PC-3 (cell line): Measurements from ENCODE around the gene HOXB7. TPM values are rescaled to one million over a fixed set of nuclear protein-coding genes. Genes with fewer than 3 reads are reported as not detected.

ENCODE experiments used
- ATAC-seq: fragments of 200-7000 bp; cut with Tn5 transposase; 2 replicates; pipeline ENCODE4 v1.9.1; 2020; ENCODE audit warnings: mild to moderate bottlenecking, moderate library complexity
- BruUV-seq: library from RNA; stranded (reverse); fragments of 400-500 nt; replicated peaks from 2 replicates; lab custom pipeline; 2021; lab: Mats Ljungman, UMichigan
- CTCF ChIA-PET: fragments of 300-600 bp; sonication (Branson Sonifier 250); formaldehyde crosslinking; loops from one replicate; lab custom pipeline; 2022; ENCODE audit warnings: antibody characterized with exemption; lab: Charles Lee
- POLR2A ChIA-PET: fragments of 300-600 bp; sonication (Branson Sonifier 250); formaldehyde crosslinking; loops from one replicate; lab custom pipeline; 2022; ENCODE audit warnings: antibody characterized with exemption; ENCODE audit not compliant: unreplicated experiment; lab: Charles Lee
- DNase-seq: peaks from one replicate; pipeline ENCODE4 v3.0.0-alpha.2; 2015
- H2AFZ ChIP-seq: fragments of 300-600 bp; sonication (generic); 2 replicates; pipeline ENCODE4 v1.6.0; 2016; ENCODE audit warnings: antibody characterized with exemption, low read length
- H3F3A ChIP-seq: fragments of 300-600 bp; sonication (generic); one replicate; pipeline ENCODE4 v1.6.0; 2017; ENCODE audit warnings: antibody characterized with exemption, low read length, control low read depth, mild to moderate bottlenecking; ENCODE audit not compliant: unreplicated experiment
- H3K27ac ChIP-seq: fragments of 300-600 bp; sonication (generic); 2 replicates; pipeline ENCODE4 v1.5.1; 2016; ENCODE audit warnings: mild to moderate bottlenecking, low read length
- H3K27me3 ChIP-seq: fragments of 300-600 bp; sonication (generic); 2 replicates; pipeline ENCODE4 v1.6.1; 2016; ENCODE audit warnings: low read length, mixed read lengths
- H3K36me3 ChIP-seq: fragments of 300-600 bp; sonication (generic); 2 replicates; pipeline ENCODE4 v1.6.1; 2016; ENCODE audit warnings: low read depth, mixed run types, low read length, mixed read lengths
- H3K4me1 ChIP-seq: fragments of 300-600 bp; sonication (generic); 2 replicates; pipeline ENCODE4 v1.5.1; 2016; ENCODE audit warnings: low read length; ENCODE audit not compliant: insufficient read depth
- H3K4me2 ChIP-seq: fragments of 300-600 bp; sonication (generic); 2 replicates; pipeline ENCODE4 v1.6.0; 2016; ENCODE audit warnings: low read length
- H3K4me3 ChIP-seq: fragments of 300-600 bp; sonication (generic); 2 replicates; pipeline ENCODE4 v1.5.1; 2016; ENCODE audit warnings: mild to moderate bottlenecking, low read length, mixed read lengths
- H3K79me2 ChIP-seq: fragments of 300-600 bp; sonication (generic); 2 replicates; pipeline ENCODE4 v1.6.1; 2017; ENCODE audit warnings: low read length, mixed read lengths
- H3K9ac ChIP-seq: fragments of 300-600 bp; sonication (generic); 2 replicates; pipeline ENCODE4 v1.6.0; 2016; ENCODE audit warnings: mild to moderate bottlenecking, low read length
- H3K9me2 ChIP-seq: fragments of 300-600 bp; sonication (generic); replicated peaks from 2 replicates; pipeline ENCODE4 v1.6.1; 2016; ENCODE audit warnings: mixed run types, low read length, mixed read lengths
- H3K9me3 ChIP-seq: fragments of 300-600 bp; sonication (generic); 2 replicates; pipeline ENCODE4 v1.6.1; 2016; ENCODE audit warnings: low read length, mixed read lengths
- H4K20me1 ChIP-seq: fragments of 300-600 bp; sonication (generic); 2 replicates; pipeline ENCODE4 v1.6.1; 2016; ENCODE audit warnings: low read length, mixed read lengths
- CTCF ChIP-seq: fragments of 300-600 bp; sonication (generic); conservative IDR thresholded peaks from 2 replicates; pipeline ENCODE4 v1.5.1; 2017; ENCODE audit warnings: antibody characterized with exemption, low read depth, mild to moderate bottlenecking, low read length
- EZH2 ChIP-seq: fragments of 300-600 bp; sonication (generic); IDR thresholded peaks from one replicate; pipeline ENCODE4 v1.6.1; 2017; ENCODE audit warnings: antibody characterized with exemption, mild to moderate bottlenecking, low read length; ENCODE audit not compliant: unreplicated experiment
- EZH2phosphoT487 ChIP-seq: fragments of 300-600 bp; sonication (generic); IDR thresholded peaks from 2 replicates; pipeline ENCODE4 v1.6.1; 2018; ENCODE audit warnings: mild to moderate bottlenecking, antibody characterized with exemption, low read length, borderline replicate concordance
- intact Hi-C: fragments of 100-400 bp; cut with micrococcal nuclease; formaldehyde crosslinking; loops from 2 replicates; pipeline ENCODE4 v1.9.0; 2023
- total RNA-seq: library from RNA; depleted of rRNA; stranded (reverse); fragments of >200 nt; gene quantifications from 2 replicates; pipeline ENCODE4 v1.2.3, GENCODE V29; 2014

Gene HOXB7
- total RNA-seq, 1 experiment from 2014 or later = not detected

- H3K9me3 ChIP-seq = no peaks in the 10 kb centered on the region
- no peaks in the 10 kb centered on the region for H3F3A ChIP-seq
- H3K27me3 ChIP-seq = peaks cover 40% of the 10 kb centered on the region
- no peaks in the 10 kb centered on the region for H3K9me2 ChIP-seq
- no peak for TF ChIP-seq CTCF
- TF ChIP-seq EZH2phosphoT487 = no peak
- no peak for TF ChIP-seq EZH2
- no peak overlapping the region for H3K27ac ChIP-seq
- no peaks in the 10 kb centered on the region for H3K36me3 ChIP-seq
- H3K4me1 ChIP-seq = peaks cover 13% of the 10 kb centered on the region; the same call in 1 of the 2 replicates
- H3K79me2 ChIP-seq = no peaks in the 10 kb centered on the region
- H4K20me1 ChIP-seq = no peaks in the 10 kb centered on the region
- H3K4me2 ChIP-seq = no peak overlapping the region
- BruUV-seq = no TSS peak
- ATAC-seq (no peak), DNase-seq (no peak)
- H3K4me3 ChIP-seq = no peak overlapping the region
- H3K9ac ChIP-seq = no peak overlapping the region
- no peak overlapping the region for H2AFZ ChIP-seq
- intact Hi-C loops = no loop called here
- POLR2A ChIA-PET = no interaction called here
- CTCF ChIA-PET = no interaction called here
Measured at GRCh38 chr17:48633266-48633677, 22.5 kb upstream of the HOXB7 start.

- Histone ChIP-seq H3K36me3 (no peaks in the 10 kb centered on the region), H3F3A (no peaks in the 10 kb centered on the region), H3K4me1 (peaks cover 10% of the 10 kb centered on the region; the same call in 1 of the 2 replicates), H2AFZ (no peak overlapping the region), H3K4me2 (no peak overlapping the region), H3K79me2 (no peaks in the 10 kb centered on the region), H3K9me2 (no peaks in the 10 kb centered on the region), H3K27ac (no peak overlapping the region), H4K20me1 (no peaks in the 10 kb centered on the region), H3K27me3 (peaks cover 46% of the 10 kb centered on the region), H3K9me3 (no peaks in the 10 kb centered on the region), H3K4me3 (no peak overlapping the region), H3K9ac (no peak overlapping the region)
- TF ChIP-seq EZH2phosphoT487 = no peak
- no peak for TF ChIP-seq CTCF
- no peak for TF ChIP-seq EZH2
- no peak for ATAC-seq
- intact Hi-C loops = no loop called here
- DNase-seq = no peak
- ChIA-PET CTCF (no interaction called here), POLR2A (interaction anchor here (0.6 kb wide), 1 partner anchor 241 kb away, joined by 3 read pairs; no protein-coding TSS in a partner anchor)
- BruUV-seq = no TSS peak
Measured at GRCh38 chr17:48632579-48633265, 21.9 kb upstream of the HOXB7 start.
